Spleen (tissue), 11 donors: ENCODE results near the gene N4BP2L2. TPM values are rescaled to one million over a fixed set of nuclear protein-coding genes. Genes with fewer than 3 reads are reported as not detected.

ENCODE experiments used
- DNase-seq: peaks from one replicate; pipeline ENCODE4 v3.0.0-alpha.2; 2020
- H3K27ac ChIP-seq, 8 donors: fragments of 200-600 bp; sonication (generic) in 7 of 8; 1 replicate in 4 of 8; 2 replicates in 4 of 8; pipeline versions ENCODE4 v1.5.0 to v1.8.0; 2016 to 2021; ENCODE audit warnings: inconsistent platforms in 4 of 8, mild to moderate bottlenecking in 4 of 8, moderate library complexity in 1 of 8
- H3K27me3 ChIP-seq, 7 donors: fragments of 200-600 bp; sonication (generic) in 6 of 7; replicated peaks in 1 of 7; 1 replicate in 4 of 7; 2 replicates in 3 of 7; pipeline versions ENCODE4 v1.5.0 to v1.8.0; 2016 to 2021; ENCODE audit warnings: inconsistent platforms in 3 of 7, mild to moderate bottlenecking in 1 of 7
- H3K36me3 ChIP-seq, 6 donors: fragments of 200-600 bp; sonication (generic) in 5 of 6; 1 replicate in 4 of 6; 2 replicates in 2 of 6; pipeline versions ENCODE4 v1.5.0 to v1.8.0; 2016 to 2021; ENCODE audit warnings: inconsistent platforms in 2 of 6
- H3K4me1 ChIP-seq, 6 donors: fragments of 200-600 bp; sonication (generic) in 5 of 6; 1 replicate in 3 of 6; 2 replicates in 3 of 6; pipeline versions ENCODE4 v1.5.0 to v1.8.0; 2016 to 2021; ENCODE audit warnings: inconsistent platforms in 3 of 6
- H3K4me3 ChIP-seq, 8 donors: fragments of 200-600 bp; sonication (generic) in 7 of 8; 1 replicate in 4 of 8; 2 replicates in 4 of 8; pipeline versions ENCODE4 v1.5.0 to v1.8.0; 2016 to 2021; ENCODE audit warnings: inconsistent platforms in 4 of 8, mild to moderate bottlenecking in 4 of 8, moderate library complexity in 2 of 8
- H3K9me3 ChIP-seq, 8 donors: fragments of 200-600 bp; sonication (generic) in 7 of 8; 1 replicate in 4 of 8; 2 replicates in 4 of 8; pipeline versions ENCODE4 v1.5.0 to v1.8.0; 2016 to 2021; ENCODE audit warnings: inconsistent platforms in 4 of 8
- CTCF ChIP-seq, 11 experiments: fragments of 200-600 bp in 7 of 11; fragments of 450-650 bp in 4 of 11; sonication (generic) in 4 of 11; IDR thresholded peaks in 8 of 11; conservative IDR thresholded peaks in 3 of 11; 1 replicate in 7 of 11; 2 replicates in 4 of 11; pipeline versions ENCODE4 v1.4.0 to v1.8.0; 2016 to 2021; ENCODE audit warnings: antibody characterized with exemption in 11 of 11, inconsistent platforms in 4 of 11, mild to moderate bottlenecking in 1 of 11
- POLR2A ChIP-seq, 3 donors: fragments of 450-650 bp; IDR thresholded peaks; one replicate each; pipeline ENCODE4 v1.5.1; 2017; ENCODE audit warnings: antibody characterized with exemption in 3 of 3, mild to moderate bottlenecking in 1 of 3
- POLR2AphosphoS5 ChIP-seq, 3 donors: sonication (generic); formaldehyde crosslinking; IDR thresholded peaks; one replicate each; pipeline ENCODE4 v1.5.1; 2017; ENCODE audit warnings: antibody characterized with exemption in 3 of 3
- WGBS, 5 donors: extraction: QIAGEN DNeasy Blood & Tissue Kit in 3 of 5; methylation state at CpG; one replicate each; pipeline versions ENCODE4 v1.1.5 to v1.1.7; 2013 to 2018; 5-methylcytosine and 5-hydroxymethylcytosine counted together
- intact Hi-C: fragments of 100-400 bp; cut with DNase I; formaldehyde crosslinking; loops from one replicate; pipeline ENCODE4 v1.15.0; 2023; ENCODE audit warnings: low total_unique reads
- polyA plus RNA-seq, 3 donors: library from polyadenylated mRNA; stranded (reverse); fragments of 200-250 nt; gene quantifications; one replicate each; pipeline ENCODE4 v1.2.1, GENCODE V29; 2013
- total RNA-seq, 7 donors: library from RNA; depleted of rRNA in 3 of 7; stranded (reverse); fragments of >200 nt in 3 of 7; fragmentation: NEBNext Ultra II Directional in 4 of 7; extraction: Animal tissue kit (Norgen Biotek cat#: 25700) in 4 of 7; gene quantifications; one replicate each; pipeline versions ENCODE4 v1.1.0 to v1.2.1, GENCODE V29; 2016 to 2021
- donor health status: healthy with polysubstance abuse.
- donor health status: DM: no; HTN: no; CAD: no; lungs with moderate emphysema.
- donor health status: DM: no; HTN: no; CAD: no.
- donor health status: Bipolar disorder and iron deficiency.
- donor health status: healthy.
- donor health status: DM: no; HTN: no; CAD: no.
- donor health status: DM: yes; HTN: yes; CAD: no.

N4BP2L2 gene
- total and polyA plus RNA-seq, 10 donors: 49.3 to 506 (median 185) TPM

GRCh38 chr13:32525766-32526165 lies 12.8 kb downstream of the N4BP2L2 start:
- Histone ChIP-seq H3K27ac (no peak overlapping the region), H3K36me3 (peaks cover 0 to 80% (median 20%) of the 10 kb centered on the region in 6 donors), H3K4me1 (peaks cover 9 to 46% (median 34%) of the 10 kb centered on the region in 6 donors), H3K9me3 (no peaks in the 10 kb centered on the region), H3K27me3 (no peaks in the 10 kb centered on the region), H3K4me3 (no peak overlapping the region)
- no peak for DNase-seq
- 36 to 92% (median 43%) methylated on average over 1 of the region's 1 CpG for WGBS, 5 donors
- no peak for TF ChIP-seq POLR2AphosphoS5 (IDR thresholded peaks at IDR 0.05)
- no peak for TF ChIP-seq POLR2A (IDR thresholded peaks at IDR 0.05)
- intact Hi-C loops: no loop called here

- no peaks in the 10 kb centered on the region for H3K4me1 ChIP-seq
- intact Hi-C loops: no loop called here
- WGBS, 5 donors: 96 to 100% (median 98%) methylated on average over 3 of the region's 3 CpGs
- peaks cover 0 to 97% (median 47%) of the 10 kb centered on the region in 6 donors for H3K36me3 ChIP-seq
- H3K27ac ChIP-seq: no peak overlapping the region
- no peak overlapping the region for H3K4me3 ChIP-seq
- TF ChIP-seq CTCF (IDR thresholded peaks at IDR 0.05 in 8 of 11, conservative IDR thresholded peaks at IDR 0.05 in 3 of 11) (no peak), POLR2A (IDR thresholded peaks at IDR 0.05) (no peak), POLR2AphosphoS5 (IDR thresholded peaks at IDR 0.05) (no peak)
- no peaks in the 10 kb centered on the region for H3K9me3 ChIP-seq
- H3K27me3 ChIP-seq: no peaks in the 10 kb centered on the region
- DNase-seq: no peak
These were observed 23.3 kb downstream of the N4BP2L2 start for GRCh38 chr13:32515246-32515645.

- Histone ChIP-seq H3K4me3 (no peak overlapping the region), H3K27ac (no peak overlapping the region), H3K36me3 (peaks cover 0 to 95% (median 32%) of the 10 kb centered on the region in 6 donors), H3K27me3 (no peaks in the 10 kb centered on the region), H3K4me1 (no peaks in the 10 kb centered on the region), H3K9me3 (no peaks in the 10 kb centered on the region)
- TF ChIP-seq CTCF (IDR thresholded peaks at IDR 0.05 in 8 of 11, conservative IDR thresholded peaks at IDR 0.05 in 3 of 11): no peak
- TF ChIP-seq POLR2AphosphoS5 (IDR thresholded peaks at IDR 0.05): no peak
- no peak for TF ChIP-seq POLR2A (IDR thresholded peaks at IDR 0.05)
- WGBS, 5 donors: 54 to 76% (median 66%) methylated on average over 4 of the region's 4 CpGs
- no peak for DNase-seq
- intact Hi-C loops: no loop called here
These were observed 27.1 kb downstream of the N4BP2L2 start for GRCh38 chr13:32511482-32511881.

DNA sequence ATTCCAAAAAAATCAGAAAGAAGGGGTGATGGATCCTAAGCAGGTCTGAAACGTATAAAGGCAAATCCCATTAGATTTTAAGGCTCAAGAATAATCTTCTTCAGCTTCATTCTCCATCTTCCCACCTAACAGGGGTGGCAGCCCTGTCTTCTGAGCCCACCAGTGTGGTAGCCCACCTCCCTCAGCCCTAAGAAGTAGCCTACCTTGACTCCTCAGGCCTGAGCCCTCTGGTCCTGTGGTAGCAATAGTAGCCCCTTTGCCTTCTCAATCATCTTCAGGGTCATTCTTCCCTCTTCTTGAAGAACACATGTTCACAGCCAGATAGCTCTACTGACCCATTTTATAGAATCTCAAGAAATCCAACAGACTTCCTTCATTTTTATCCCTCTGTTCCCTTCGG lies 33.7 kb downstream of the N4BP2L2 start:
- H3K36me3 ChIP-seq: peaks cover 0 to 66% (median 10%) of the 10 kb centered on the region in 6 donors
- DNase-seq: no peak
- TF ChIP-seq POLR2AphosphoS5 (IDR thresholded peaks at IDR 0.05): peak in 1 of 3 donors; percentile 16
- no peak for TF ChIP-seq CTCF (IDR thresholded peaks at IDR 0.05 in 8 of 11, conservative IDR thresholded peaks at IDR 0.05 in 3 of 11)
- no peaks in the 10 kb centered on the region for H3K9me3 ChIP-seq
- no peak overlapping the region for H3K4me3 ChIP-seq
- H3K27me3 ChIP-seq: no peaks in the 10 kb centered on the region
- H3K27ac ChIP-seq: no peak overlapping the region
- H3K4me1 ChIP-seq: peaks cover 0 to 4% (median 0%) of the 10 kb centered on the region in 6 donors
- intact Hi-C loops: no loop called here
- WGBS, 5 donors: 95 to 98% (median 95%) methylated on average over 2 of the region's 2 CpGs

GRCh38 chr13:32504263-32504662 lies 34.3 kb downstream of the N4BP2L2 start:
- Histone ChIP-seq H3K36me3 (peaks cover 0 to 60% (median 10%) of the 10 kb centered on the region in 6 donors), H3K27me3 (no peaks in the 10 kb centered on the region), H3K4me3 (no peak overlapping the region), H3K9me3 (no peaks in the 10 kb centered on the region), H3K4me1 (peaks cover 0 to 4% (median 0%) of the 10 kb centered on the region in 6 donors), H3K27ac (peak overlapping the region in 1 of 8 donors; percentile 40)
- no peak for DNase-seq
- WGBS, 5 donors: 79 to 95% (median 92%) methylated on average over 1 of the region's 1 CpG
- TF ChIP-seq POLR2AphosphoS5 (IDR thresholded peaks at IDR 0.05): no peak
- no peak for TF ChIP-seq POLR2A (IDR thresholded peaks at IDR 0.05)
- no peak for TF ChIP-seq CTCF (IDR thresholded peaks at IDR 0.05 in 8 of 11, conservative IDR thresholded peaks at IDR 0.05 in 3 of 11)
- intact Hi-C loops: no loop called here
